RCC 7860 (cell line): ENCODE measurements around the gene GBF1.
A peak's percentile ranks its signal among the peaks of the same experiment; 100 is the strongest.

Source experiments
- DNase-seq: peaks from one replicate; pipeline ENCODE4 v3.0.0-alpha.2; 2015; ENCODE audit warnings: low spot score
- FAIRE-seq: peaks from 2 replicates; lab custom pipeline; 2012; peaks lifted over from hg19 to GRCh38; lab: Jason Lieb, UNC

The GBF1 gene

DNA sequence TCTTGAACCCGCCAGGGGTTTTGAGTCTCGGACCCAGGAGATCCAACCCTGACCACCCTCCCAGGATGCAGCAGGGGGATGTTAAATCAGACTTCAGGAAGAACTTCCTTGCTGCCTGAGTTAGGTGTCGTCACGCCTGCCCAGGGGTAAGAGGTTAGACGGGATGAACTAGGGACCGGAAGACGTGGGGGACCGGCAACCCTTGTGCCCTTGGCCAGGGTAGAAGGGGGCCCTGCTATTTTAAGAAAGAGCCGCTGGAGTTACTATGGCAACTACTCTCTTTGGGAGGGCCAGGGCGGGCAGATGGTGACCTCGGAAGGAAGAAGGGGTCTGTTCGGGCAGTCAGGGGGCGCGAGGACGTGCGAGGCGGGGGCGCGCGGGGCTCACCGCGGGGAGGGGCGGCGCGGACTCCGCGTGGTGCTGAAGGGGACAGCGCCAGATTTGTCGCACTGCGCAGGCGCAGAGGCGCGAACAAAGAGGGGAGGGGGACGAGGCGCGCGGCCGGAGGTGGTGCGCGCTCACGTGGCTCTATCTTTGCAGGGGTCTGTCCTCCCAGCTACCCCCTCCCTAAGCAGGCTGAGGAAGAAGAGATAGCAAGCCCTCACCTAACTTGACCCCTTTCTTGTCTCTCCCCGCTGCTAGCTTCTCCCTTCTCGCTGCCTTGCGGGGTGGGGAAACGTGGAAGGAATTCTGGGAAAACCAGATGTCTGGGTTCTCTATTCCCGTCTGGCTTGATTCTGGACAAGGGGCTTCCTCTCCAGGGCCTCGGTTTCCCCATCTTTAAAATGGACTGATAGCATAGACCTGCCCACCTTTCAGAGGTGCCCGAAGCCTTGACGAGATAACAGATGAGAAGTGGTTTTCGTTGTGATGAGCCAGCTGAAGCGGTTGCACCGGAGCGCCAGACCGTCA is 174.2 kb downstream of the GBF1 start:
- DNase-seq (no peak), FAIRE-seq (no peak)

DNA sequence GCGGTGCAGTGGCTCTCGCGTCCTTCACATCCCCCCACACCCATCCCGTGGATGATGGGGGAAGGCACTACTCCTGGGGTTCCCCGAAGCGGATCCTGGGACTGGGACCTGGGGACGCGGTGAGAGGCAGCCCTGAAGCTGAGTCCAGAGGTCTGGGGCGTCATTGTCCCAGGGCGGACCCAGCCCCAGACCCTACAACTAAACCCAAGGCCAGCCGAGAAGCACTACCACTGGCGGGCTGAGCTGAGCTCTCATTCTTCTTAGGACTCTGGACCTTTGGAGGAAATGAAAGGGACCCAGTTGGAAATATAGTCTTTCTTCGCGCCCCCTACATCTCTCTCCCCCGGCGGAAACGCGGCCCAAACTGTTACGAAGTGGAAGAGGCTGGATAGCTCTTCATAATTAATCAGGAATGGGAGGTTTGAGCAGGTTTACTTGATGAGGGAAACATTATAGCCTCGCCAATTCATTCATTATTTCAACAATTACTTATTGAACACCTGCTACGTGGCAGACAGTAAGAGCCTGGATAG is 174.9 kb downstream of the GBF1 start:
- FAIRE-seq (no peak), DNase-seq (no peak)

GRCh38 chr10:102420714-102421506 is 175.6 kb downstream of the GBF1 start, which contains the start of gene FBXL15:
FBXL15 (plus strand) TSS chr10:102420836; CDS start chr10:102421130, 294 bp downstream.
- DNase-seq: peak; percentile 90
- FAIRE-seq: peak; percentile 69

DNA sequence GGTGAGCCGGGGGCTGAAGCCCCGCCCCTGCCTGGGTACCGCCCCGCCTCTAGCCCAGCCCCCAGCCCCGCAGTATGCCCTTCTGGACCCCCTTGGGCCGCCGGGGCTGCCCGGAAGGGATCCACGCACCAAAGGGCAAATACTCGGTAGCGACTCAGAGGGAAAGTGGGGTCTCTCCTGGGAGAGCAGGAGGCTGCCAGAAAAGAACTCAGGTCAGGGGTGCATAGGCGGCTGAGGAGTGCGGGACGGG is 176.1 kb downstream of the GBF1 start:
- no peak for DNase-seq
- no peak for FAIRE-seq

DNA sequence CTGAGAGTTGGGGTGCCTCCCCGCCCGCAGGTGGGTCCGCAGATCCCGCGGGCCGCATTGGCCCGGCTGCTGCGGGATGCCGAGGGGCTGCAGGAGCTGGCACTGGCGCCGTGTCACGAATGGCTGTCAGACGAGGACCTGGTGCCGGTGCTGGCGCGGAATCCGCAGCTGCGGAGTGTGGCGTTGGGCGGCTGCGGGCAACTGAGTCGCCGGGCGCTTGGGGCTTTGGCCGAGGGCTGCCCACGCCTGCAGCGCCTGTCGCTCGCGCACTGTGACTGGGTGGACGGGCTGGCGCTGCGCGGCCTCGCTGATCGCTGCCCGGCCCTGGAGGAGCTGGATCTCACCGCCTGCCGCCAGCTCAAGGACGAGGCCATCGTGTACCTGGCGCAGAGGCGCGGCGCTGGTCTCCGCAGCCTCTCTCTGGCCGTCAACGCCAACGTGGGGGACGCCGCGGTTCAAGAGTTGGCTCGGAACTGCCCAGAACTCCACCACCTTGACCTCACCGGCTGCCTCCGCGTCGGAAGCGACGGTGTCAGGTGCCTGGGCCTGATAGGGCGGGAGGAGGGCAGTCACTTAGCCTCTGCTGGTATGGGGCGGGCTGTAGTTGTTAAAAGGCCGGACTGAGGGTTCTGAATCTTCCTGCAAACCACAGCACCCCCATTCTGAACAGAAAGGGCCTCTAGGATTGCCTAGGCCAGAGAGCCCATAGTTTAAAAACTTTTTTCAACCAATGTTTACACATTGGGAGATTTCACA is 176.6 kb downstream of the GBF1 start:
- DNase-seq: no peak
- no peak for FAIRE-seq

DNA sequence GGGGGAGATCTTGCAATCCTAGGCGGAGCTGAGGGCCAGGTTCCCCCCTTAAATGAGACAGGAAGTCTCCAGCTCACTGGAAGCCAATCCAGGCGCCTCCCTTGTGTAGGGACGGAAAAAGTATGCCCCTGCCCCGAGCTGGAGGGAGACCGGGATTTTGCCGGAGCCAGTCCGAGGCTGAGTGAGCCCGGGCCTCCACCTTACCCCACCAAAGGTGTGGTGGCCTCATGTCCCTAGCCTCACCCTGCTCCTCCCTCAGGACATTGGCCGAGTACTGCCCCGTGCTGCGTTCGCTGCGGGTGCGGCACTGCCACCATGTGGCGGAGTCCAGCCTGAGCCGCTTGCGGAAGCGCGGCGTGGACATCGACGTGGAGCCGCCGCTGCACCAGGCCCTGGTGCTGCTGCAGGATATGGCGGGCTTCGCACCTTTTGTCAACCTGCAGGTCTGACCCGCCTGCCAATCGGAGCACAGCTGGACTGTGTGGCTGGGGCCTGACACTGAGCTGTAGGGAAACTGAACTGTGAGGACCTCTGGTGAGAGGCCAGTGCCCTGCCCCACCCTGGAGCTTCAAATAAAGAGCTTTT is 177.3 kb downstream of the GBF1 start:
- DNase-seq (peak; percentile 70), FAIRE-seq (no peak)

DNA sequence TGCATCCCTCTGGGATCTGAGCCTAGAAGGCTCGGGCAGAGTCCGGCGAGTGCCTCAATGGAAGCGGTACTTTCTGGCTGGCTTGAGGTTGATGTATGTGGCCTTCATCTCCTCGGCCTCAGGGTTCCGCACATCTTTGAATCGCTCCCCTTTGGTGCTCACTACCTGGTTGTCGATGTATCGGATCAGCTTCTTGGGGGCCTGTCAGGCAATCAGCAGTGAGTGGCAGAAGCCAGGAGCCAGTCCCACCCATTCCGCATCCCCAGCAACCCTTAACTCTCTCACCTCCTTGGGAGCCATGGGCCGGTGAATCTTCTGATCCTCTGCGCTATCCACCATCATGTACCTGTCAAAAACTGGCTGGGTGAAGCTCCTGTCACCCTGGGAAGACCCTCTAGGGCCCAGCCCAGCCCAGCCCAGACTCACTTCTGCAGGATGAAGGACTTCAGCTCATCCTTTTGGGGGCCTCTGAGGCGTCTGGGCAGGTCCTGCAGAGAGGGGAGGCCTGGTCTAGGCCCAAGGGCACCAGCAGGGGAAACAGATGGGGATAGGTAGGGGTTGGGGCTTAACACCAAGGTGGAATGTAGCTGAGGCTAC is 178.1 kb downstream of the GBF1 start:
- FAIRE-seq (no peak), DNase-seq (no peak)

DNA sequence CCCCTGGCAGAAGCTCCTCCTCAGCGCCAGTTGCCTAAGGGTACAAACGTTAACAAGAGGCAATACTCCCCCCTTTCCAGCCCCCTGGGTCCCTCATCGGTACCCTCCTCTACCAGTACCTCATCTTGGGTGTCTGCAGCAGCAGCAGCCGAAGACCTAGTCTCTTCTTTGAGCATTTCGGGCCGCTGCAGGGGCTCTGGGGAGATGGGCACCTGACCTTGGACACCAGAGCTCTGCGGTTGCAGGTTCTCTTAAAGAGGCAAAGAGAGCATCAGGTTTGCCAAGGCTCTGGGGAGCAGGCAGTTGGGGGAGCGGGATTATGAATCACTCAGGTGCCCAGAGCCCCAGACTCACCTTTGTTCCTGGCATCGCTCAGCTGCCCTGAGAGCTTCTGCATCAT is 178.8 kb downstream of the GBF1 start:
- FAIRE-seq: no peak
- DNase-seq: no peak

DNA sequence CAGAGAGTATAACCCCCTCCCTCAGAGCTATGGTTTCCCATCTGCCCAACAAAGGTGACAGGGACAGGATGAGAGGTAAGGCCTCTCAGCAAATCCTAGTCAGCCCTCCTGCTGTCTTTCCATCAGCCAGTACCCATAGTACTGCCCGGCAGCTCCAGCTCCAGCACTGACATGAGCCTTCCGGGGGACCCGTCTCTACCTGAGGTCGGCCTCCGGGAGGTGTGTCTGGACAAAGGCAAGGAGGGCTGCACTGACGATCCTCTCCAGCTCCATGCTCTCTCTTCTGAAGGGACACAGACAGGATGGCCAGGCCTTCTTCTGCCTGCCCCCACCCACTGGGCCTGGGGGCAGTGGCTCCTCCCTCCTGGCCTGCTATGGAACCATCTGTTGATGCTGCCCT is 179.6 kb downstream of the GBF1 start:
- DNase-seq (no peak), FAIRE-seq (no peak)

GRCh38 chr10:102425444-102425843 is 180.1 kb downstream of the GBF1 start:
- no peak for FAIRE-seq
- DNase-seq: no peak

- FAIRE-seq: no peak
- no peak for DNase-seq
These were observed 181.5 kb downstream of the GBF1 start for GRCh38 chr10:102426803-102427287.

DNA sequence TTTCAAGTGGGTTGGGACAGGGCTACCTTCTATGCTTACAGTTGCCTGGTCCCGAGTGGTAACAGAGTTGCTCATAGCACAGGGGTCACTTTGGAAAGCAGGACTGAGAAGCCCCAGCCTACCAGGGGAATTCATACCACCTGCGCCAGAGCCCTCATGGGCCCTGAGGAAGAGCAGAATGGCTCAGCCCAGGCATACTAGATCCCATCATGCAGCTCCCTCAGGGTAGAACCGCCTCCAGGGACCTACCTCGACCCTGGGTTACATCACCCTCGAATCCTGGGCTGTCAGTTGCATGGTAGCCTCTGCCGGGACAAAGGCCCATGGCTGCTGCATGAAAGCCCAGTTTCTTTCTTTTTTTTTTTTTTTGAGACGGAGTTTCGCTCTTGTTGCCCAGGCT is 184.1 kb downstream of the GBF1 start:
- FAIRE-seq: no peak
- DNase-seq: no peak

GRCh38 chr10:102431452-102432124 is 186.3 kb downstream of the GBF1 start:
- DNase-seq: no peak
- no peak for FAIRE-seq
